CD4-positive, alpha-beta T cell treated with Interleukin-15 for 4 hours (primary cell): ENCODE results near the gene NELL1.
"Not testable (repeated sequence)": the region's sequence is repeated elsewhere in the genome, so short reads cannot be mapped to it uniquely, and the experiment has no call there.

Experiments used
- DNase-seq: peaks from one replicate; pipeline ENCODE4 v3.0.0-alpha.2; 2020; ENCODE audit warnings: low spot score

Gene NELL1

DNA sequence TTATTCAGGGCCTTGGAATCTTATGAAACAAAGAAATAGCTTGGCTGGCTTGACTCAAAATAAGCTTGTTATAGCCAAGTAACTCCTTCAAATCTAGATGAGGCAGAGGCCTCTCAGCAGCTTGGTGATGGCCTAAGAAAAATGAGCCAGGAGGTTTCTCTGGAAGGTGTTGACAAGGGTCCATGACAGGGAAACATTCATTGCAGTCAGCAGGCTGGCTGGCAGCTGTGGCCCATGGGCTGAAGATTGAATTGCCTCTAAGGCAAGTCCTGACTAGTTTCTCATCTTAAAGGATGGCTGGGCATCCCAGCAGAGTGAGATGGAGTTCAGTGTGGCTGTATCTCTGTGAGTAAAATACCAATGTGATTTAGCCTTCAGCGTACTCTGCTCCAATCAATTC lies 441.0 kb downstream of the NELL1 start:
- DNase-seq, result no peak

DNA sequence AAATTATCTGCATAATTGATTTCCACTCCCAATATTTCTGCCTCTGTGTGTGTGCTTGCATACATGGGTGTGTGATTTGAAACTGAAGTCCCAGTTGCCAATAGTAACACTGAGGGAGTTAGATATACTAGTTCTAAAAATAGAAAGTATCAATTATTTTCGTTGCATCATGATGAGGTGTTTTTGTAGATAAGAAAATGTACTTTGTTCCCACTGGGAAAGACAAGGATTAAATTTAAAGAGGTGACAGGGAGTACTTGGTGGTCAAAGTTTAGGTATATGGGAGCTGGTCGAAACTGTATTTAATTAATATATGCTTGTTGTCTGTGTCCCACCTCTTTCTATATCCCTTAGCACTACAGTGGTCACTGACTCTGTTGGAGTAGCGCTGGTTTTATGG lies 444.5 kb downstream of the NELL1 start:
- DNase-seq, result no peak

DNA sequence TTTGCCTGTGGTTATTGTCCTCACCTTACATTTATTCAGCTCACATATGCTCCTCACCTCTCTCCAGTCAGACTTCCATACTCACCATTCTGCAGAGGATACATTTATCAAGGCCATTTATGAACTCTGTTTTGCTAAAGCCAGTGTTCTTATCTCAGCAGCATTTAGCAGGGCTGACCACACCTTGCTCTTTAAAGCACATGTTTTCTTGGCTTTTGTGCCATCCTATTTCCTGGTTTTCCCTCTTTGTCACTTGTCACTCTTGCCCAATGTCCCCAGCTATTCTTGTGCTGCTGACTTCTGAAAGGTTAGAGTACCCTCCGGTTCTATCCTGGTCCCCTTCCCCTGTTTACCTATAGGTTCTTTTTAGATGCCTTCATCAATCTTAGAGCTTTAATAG lies 446.6 kb downstream of the NELL1 start:
- no peak for DNase-seq

DNA sequence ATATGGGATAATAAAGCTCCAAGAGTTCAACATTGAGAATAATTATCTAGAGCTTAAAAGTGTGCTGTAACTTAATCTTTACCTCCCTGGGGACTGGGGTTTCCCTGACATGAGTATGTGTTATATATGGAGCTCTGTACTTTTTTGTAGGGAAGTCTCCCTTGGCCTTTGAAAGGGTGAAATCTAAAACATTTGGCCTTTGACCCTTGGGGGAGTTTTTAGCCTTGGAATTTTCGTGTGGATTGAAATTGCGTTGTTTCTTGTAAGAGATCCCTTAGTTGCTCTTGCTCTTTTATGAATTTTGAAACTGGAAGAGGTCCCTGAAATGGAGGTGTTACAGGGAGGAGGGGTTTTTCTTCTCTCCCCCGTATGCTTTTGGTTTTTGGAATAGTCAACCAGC lies 450.0 kb downstream of the NELL1 start:
- no peak for DNase-seq

DNA sequence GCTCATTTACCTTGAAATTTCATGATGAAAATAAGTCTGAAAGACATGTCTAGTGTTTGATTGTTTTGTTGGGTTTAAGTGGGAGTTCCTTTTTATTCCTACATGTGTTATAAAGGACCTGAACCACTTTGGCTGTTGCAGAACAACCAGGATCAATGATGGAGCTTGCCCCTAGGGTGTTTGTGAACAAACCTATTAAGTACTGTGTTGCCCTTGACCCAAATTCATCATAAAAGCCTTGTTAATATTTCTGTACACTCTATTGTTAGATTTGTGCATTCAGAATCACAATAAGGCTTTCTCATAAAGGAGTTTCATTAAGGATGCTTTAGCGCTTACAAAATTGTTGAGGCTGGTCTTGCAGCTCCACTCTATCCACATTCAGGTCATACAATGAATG lies 452.6 kb downstream of the NELL1 start:
- no peak for DNase-seq

DNA sequence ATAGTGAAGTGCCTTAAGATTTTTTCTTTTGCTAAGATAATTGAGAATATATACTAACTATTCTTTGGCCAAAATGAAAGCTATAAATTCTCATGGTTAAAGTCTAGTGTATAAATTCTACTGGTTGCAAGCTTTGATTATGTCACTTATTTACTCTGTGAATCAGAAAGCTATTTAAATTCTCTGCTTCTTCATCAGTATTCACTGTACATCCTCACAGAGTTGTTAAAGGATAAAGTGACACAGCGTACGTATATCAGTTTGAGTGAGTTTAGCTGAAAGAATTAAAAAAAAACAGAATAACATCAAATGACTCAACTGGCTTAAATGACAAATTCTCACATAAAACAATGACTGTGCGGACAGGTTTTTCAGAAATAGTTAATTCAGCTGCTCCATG lies 453.1 kb downstream of the NELL1 start:
- DNase-seq, result no peak

DNA sequence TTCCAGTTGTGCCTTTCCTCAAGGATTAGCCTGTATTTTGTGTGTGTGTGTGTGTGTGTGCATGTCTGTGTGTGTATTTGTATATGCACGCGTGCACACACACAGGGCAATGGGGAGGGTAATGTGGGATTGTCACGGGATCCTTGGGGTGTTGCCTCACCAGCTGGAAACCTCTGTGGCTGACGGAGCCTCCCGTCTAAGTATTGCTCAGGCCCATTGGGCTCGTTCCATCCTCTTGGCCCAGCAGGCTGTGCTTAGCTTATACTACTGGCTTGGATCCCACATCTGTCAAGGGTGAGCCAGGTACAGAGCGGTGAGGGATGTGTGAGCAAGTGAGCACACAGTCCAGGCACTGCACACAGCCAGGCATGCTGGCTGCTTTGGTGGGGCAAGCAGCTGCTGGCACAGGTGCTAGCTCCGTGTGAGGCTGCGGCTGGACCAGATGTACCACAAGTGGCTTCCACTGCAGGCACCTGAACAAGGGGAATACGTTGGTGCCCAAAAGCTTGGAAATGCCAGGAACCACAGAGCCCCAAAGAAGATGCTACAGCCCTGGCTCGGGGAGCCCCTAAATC lies 462.8 kb downstream of the NELL1 start:
- DNase-seq, result no peak

DNA sequence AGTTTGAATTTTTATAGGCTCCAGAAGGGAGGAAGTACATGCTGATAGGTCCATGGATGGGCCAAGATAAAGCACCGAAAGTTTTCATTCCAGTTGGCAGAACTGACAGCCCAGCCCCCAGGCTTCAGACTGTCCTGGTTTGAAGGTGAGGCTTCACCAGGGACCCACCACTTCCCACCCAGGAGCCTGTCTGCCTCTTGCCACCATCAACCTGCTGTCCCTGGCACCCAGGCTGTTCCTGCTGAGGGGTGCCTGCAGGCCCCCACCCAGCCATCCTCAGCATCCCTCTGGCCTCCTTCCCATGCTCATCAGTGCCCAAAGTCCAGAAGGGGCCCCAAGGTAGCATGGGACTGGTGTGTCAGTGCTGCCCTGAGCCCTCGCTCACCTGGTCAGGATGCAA lies 463.9 kb downstream of the NELL1 start:
- DNase-seq, result no peak

DNA sequence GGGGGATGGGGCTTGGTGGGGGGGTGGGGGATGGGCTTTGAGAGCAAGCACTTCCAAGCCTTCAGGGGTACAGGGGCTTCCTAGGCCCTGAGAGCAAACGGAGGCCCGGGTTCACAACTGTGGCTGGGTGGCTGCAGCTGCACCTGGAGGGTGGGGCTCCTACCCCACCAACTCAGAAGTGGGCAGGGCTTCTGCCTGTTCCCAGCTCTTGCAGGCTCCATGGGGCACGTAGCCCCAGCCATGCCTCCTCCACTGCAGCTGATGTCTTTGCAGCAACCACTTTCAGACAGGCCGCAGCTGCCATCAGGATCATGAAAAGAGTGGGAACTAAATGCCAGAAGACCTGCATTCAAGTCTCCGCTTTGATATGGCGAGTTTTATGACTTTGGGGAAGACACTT lies 464.3 kb downstream of the NELL1 start:
- no peak for DNase-seq

DNA sequence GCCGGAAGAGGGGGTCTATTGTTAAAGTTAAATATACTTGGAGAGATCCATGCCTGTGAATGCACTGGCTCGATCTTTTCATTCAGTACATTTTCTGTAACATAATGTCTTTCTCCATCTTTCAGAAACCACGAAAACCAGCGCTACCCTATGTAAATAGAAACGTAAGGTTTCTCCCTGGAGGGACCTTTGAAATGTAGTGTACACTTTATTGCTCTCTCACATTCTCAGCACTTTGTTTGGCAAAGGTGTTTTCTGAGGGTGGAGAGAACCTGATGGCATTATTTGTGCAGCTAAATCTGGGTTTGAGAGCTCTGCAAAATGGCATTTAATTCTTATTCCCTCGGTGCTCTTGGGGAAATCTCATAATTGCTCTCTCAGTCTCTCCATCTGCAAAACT lies 468.4 kb downstream of the NELL1 start:
- no peak for DNase-seq

DNA sequence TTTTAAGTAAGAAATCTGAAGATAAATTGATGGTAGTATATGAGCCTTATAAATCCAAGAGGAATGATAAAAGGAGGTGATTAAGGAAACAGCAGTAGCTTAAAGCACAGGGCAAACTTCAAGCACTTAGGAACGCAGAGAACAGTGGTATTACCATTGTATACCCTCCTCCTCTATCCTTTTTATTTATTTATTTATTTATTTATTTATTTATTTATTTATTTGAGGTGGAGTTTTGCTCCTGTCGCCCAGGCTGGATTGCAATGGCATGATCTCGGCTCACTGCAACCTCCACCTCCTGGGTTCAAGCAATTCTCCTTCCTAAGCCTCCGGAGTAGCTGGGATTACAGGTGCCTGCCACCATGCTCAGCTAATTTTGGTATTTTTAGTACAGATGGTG lies 472.2 kb downstream of the NELL1 start:
- not testable (repeated sequence) for DNase-seq

DNA sequence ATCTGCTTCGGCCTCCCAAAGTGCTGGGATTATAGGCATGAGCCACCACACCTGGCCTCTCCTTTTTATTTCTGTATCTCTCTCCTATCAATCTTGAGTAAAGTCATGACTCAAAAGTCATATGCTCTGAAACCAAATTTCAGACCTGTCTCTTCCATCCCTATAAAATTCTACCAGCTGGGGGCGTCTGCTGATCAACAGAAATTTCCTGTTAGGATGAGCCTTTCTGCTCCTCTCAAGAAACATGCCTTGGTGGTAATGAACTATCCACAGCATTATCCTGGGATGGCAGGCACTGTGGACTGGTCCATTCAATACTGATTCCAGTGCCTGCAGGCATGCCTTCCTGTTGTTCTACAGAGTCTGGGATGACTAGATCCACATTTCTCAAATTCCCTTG lies 472.6 kb downstream of the NELL1 start:
- DNase-seq, result no peak

DNA sequence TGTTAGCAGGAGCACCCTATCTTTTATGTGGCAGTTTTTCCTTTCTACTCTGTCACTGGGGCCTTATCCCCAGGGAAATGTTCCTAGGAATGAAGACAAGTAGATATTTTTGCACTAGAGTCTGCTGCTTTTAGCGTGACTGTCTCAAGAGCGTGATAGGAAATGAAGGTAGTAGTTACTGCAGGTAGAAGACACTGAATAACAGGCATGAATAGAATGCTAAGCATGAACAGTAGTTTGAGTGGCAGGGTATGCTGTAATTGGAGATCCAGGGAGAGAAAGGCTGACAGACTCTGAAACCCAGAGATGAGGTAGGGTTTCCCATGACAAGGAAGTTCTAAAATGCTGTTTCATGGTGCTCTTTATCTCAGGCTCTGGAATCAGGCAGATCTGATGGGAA lies 475.1 kb downstream of the NELL1 start:
- no peak for DNase-seq

DNA sequence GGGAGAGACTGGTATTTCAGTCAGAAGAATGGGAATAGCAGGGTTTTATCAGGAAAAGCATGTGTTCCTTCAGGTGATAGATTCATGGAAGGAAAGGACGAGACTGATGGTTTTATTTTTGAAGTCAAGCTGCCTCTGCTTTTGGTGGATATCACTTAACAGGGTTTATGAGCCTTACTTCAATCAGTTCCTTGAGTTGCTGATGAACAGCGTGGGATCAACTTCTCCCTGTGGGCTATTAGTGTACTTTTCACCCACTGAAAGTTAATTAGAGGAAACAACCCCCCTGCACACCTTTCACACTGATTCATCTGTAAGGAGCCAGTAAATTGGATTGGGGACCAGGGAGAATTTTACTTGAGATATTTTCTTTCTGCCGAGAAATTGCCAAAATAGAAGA lies 479.0 kb downstream of the NELL1 start:
- DNase-seq, result no peak

DNA sequence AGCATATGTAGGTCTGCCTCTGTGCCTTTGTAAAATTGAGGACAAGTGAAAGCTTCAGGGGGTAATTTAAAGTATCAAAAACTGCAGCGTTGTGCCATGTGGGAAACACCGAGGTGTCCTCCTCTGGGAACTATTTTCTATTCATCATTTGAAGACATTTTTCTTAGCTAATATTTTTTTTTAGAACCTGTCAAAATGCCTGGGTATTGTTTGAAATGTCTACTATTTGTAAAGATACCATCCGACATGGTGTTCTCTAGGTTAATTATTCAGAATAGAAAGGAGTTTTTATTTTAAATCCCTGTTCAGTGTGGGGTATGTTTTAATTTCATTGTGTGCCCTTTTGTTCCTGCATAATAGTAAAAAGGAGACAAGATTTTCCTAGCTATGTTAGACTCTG lies 490.8 kb downstream of the NELL1 start:
- no peak for DNase-seq

DNA sequence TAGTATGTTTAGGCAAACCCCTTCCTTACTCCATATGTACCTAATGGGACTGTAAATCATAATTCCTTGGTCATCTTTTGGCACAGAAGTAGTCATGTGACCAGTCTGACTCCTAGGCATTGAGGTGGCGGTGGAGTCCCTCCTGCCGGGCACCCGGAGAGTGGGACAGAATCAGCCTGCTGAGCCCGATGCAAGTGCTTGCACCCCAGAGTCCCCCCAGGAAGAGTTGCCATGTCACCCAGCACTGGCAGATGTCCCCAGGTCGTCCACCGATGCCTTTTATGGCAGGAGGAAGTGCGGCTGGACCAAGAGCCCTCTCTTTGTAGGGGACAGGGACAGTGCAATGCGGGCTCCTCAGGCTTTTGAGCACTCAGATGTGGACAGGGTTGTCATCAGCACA lies 500.3 kb downstream of the NELL1 start:
- no peak for DNase-seq

DNA sequence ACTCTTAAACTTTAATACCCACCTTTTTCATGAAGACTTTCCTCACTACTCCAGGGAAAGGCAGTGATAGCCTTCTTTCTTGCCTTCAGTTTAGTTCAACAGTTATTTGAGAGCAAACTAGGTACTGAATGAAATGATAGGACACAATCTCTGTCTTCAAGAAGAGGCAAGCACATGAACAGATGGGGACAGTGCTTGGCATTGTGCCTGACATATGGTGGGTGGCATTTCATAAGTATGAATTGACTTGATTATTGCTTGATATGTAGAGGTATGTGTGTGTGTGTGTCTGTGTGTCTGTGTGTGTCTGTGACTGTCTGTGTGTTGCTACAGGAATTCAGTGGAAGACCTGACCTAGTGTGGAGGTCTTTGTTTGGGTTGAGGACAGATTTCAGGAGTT lies 504.1 kb downstream of the NELL1 start:
- no peak for DNase-seq

DNA sequence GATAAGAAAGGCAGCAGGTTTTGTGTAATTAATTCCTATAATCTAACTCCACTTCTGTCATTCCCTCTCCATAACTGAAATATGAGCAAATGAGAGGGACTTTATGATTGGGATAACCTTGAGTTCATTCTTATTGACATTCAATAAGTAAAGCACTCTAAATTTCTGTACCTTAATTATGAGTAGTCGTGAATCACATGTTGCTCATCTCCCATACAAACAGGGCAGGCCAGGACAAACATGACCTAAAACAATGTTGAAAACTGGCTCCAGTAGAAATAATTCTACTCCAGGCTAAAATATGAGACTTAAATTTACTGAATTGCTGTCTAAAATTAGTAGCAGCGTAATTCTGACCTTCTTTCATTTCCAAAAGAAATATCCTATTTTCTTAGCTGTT lies 505.4 kb downstream of the NELL1 start:
- no peak for DNase-seq

DNA sequence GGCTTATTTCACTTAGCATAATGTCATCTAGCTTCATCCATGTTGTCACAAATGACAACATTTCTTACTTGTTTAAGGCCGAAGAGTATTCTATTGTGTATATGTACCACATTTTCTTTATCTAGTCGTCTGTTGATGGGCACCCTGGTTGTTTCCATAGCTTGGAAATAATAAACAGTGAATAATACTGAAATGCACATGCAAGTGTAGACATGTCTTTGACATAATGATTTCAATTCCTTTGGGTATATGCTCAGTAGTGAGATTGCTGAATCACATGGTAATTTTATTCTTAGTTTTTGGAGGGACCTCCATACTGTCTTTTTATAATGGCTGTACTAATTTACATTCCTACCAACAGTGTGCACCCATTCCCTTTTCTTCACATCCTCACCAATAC lies 508.0 kb downstream of the NELL1 start:
- DNase-seq, result no peak

DNA sequence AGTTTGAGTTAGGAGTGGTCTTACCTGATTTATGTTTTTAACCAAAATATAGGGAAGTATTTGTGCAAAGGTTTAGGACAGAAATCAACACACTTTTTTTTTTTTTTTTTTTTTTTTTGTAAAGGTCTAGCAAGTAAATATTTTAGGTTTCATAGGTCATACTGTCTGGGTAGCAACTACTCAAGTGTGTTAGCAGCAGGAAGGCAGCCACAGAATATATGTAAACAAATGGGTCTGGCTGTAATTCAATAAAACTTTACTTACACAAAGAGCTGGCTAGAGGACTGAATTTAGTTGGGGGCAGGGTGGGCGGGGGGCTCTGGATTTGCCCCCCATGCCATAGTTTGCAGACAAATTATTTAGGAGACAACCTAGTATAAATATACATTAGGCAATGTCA lies 510.4 kb downstream of the NELL1 start:
- DNase-seq, result no peak

DNA sequence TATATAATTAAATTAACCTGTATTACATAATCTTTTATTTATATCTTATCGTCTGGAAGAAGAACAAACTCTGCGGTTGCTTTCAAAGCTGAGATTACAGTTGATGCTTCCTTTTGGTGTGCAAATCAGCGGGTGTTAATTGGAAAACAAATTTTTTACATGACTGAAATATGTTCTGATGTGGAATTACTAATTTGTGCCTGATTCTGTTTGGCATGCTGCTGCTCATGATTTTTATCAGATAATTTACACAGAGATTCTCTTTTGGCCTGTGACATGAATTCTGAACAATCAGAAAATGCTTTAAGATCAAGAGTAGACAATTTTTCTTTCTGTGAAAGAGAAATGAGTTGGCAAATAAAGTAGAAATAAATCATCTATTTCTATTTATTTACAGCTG lies 510.8 kb downstream of the NELL1 start:
- no peak for DNase-seq

DNA sequence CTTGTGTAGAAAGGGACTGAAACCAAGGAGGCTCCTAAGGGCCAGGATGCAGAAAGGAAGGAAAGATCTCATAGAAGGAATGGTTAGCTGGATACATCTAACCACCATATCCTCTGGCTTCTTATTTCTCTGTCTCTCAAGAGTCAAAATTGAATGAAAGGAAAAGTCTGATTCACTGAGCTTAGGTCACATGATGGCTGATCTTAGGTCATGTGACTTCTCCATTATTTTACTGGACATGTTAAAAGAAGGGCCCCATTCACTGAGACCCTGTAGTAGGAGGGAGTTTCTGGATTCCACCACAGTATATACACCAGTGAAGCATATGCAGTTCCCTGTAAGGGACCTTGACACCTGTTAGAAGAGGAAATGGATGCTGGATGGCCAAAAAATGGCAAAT lies 516.6 kb downstream of the NELL1 start:
- DNase-seq, result no peak

DNA sequence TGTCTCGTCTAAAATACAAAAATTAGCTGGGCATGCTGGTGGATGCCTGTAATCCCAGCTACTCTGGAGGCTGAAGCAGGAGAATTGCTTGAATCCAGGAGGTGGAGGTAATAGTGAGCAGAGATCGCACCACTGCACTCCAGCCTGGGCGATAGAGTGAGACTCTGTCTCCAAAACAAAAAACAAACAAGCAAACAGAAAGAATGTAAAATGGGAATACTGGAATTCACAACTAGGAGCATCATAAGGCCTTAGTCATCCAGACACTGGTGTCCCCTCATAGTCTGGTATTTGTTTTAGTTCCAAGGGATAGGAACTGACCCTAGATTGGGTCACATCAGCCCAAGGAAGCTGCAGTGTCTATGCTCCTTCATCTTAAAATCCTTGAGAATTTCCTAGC lies 520.8 kb downstream of the NELL1 start:
- DNase-seq, result no peak

DNA sequence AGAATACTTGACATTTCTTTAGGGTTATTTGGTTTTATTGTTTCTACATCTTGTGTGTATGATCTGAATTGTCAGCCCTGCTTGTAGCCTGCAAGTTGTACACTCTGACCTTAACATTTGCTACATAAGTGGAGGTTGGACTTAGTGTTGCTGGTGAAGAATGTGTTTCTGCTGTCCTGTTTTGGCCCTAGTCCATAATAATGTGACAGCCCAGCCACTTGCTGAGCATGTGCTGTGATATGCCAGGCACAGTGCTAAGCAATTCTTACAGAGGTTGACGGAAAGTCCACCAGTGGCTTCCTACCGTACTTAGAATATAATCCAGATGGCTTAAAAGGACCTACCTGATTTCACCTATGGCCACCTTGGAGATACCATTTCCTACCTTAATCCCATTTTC lies 526.6 kb downstream of the NELL1 start:
- no peak for DNase-seq

DNA sequence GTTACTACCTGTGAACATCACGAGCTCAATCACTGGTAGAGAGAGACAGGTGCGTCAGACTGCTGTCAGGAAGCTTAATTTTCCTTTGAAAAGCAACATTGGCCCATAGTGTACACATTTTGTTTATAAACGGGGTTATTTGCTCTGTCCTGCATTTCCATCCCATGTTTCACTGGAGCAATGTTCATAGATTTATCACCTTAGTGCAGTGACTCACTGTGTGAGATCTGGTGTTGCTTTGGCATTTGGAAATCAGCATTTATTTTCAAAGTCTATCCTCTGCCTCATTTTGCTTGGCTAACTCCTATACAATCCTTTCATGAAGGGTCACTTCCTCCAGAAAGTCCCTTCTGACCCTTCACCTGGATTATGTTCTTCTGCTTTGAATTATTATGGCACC lies 529.1 kb downstream of the NELL1 start:
- DNase-seq, result no peak
